22Rv1 (cell line): ENCODE results near the gene GABRR2.
"Not testable (repeated sequence)": the region's sequence is repeated elsewhere in the genome, so short reads cannot be mapped to it uniquely, and the experiment has no call there.

Experiments
- H3K27ac ChIP-seq: fragments of 450-650 bp; 2 replicates; pipeline ENCODE4 v1.5.1; 2017
- ZFX ChIP-seq: fragments of 450-650 bp; IDR thresholded peaks from 2 replicates; pipeline ENCODE4 v1.6.1; 2017; ENCODE audit warnings: antibody characterized with exemption, borderline replicate concordance
- TF ChIP-seq, protein P1 (sequence below): fragments of 450-650 bp; IDR thresholded peaks from 2 replicates; pipeline ENCODE4 v1.5.1; 2017; ENCODE audit warnings: mild to moderate bottlenecking

GABRR2 gene

DNA sequence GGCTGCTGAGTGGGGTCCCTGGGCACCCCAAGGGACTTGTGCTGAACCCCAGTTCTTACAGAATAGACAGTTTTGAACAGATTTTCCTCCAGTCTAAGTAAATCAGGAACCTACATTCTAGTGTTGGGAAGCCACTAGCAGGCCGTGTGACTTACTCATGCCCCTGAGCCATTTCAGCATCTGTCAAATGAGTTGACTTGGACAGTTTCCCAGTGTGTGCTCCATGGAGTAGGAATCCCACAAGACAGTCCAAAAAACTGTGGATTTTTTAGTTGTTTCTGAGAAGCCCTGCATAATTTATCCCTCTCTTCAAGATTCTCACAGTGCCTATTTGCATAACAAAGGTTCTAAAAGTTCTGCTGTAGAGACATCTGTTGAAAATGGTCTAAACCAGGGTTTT lies 2.1 kb downstream of the GABRR2 start:
- TF ChIP-seq ZFX, result no peak
- TF ChIP-seq, protein P1, sequence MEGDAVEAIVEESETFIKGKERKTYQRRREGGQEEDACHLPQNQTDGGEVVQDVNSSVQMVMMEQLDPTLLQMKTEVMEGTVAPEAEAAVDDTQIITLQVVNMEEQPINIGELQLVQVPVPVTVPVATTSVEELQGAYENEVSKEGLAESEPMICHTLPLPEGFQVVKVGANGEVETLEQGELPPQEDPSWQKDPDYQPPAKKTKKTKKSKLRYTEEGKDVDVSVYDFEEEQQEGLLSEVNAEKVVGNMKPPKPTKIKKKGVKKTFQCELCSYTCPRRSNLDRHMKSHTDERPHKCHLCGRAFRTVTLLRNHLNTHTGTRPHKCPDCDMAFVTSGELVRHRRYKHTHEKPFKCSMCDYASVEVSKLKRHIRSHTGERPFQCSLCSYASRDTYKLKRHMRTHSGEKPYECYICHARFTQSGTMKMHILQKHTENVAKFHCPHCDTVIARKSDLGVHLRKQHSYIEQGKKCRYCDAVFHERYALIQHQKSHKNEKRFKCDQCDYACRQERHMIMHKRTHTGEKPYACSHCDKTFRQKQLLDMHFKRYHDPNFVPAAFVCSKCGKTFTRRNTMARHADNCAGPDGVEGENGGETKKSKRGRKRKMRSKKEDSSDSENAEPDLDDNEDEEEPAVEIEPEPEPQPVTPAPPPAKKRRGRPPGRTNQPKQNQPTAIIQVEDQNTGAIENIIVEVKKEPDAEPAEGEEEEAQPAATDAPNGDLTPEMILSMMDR, result no peak
- H3K27ac ChIP-seq, result no peak overlapping the region

DNA sequence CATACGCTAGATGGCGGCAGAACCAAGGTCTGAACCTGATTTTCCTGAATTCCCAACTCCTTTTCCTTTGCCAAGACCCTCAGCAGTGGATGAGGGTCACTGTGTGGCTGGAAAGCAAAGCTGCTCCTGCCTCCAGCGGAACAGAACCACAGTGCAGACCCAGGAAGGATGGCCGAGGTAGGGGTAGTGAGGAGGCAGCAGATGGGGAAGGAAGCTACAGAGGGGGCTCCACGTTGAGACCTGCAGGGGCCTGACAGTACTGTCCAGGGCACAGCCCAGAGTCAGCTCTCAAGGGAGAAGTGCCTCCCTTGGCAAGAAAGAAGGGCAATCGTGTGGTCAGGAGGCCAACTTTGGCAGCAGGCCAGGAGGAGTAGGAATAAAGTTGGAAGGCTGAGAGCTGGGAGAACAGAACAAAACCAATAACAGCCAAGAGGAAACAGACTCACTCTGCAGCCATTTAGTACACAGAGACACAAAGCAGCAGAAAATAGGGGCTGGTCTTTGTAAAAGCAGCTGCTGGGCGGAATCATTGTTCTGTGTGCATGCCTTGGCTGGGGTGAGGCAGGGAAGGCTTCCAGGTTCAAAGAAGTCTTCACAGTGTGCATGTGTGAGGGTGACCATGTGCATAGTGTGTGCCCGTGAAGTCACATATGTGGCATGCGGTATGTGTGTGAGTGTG lies 3.1 kb downstream of the GABRR2 start:
- H3K27ac ChIP-seq, result no peak overlapping the region

GRCh38 chr6:89311530-89311852 lies 3.6 kb downstream of the GABRR2 start:
- TF ChIP-seq, protein P1, result no peak
- TF ChIP-seq ZFX, result no peak

More for the DNA sequence above, 3.1 kb downstream of the GABRR2 start:
- TF ChIP-seq ZFX, result no peak
- TF ChIP-seq, protein P1, result no peak

DNA sequence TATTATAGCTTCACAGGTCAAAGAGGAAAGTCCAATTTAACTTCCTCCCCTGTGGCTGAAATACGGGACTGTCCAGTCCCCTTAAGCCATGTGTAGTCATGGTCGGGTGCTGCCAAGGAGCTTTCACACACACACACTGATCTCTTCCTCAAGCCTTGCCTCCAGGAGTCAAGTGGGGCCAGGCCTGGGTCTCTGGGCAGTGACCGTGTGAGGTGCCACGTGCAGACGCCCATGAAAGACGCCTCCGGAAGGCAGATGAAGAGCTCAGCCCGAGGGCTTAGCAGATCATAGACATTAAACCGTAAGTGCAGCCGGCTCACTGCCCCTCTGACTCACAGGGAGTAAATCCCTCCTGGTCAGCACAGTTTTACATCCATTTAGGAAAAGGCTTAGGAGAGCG lies 4.2 kb downstream of the GABRR2 start:
- no peak overlapping the region for H3K27ac ChIP-seq
- no peak for TF ChIP-seq ZFX
- TF ChIP-seq, protein P1, result no peak

More at GRCh38 chr6:89311530-89311852, 3.6 kb downstream of the GABRR2 start:
- H3K27ac ChIP-seq, result no peak overlapping the region

DNA sequence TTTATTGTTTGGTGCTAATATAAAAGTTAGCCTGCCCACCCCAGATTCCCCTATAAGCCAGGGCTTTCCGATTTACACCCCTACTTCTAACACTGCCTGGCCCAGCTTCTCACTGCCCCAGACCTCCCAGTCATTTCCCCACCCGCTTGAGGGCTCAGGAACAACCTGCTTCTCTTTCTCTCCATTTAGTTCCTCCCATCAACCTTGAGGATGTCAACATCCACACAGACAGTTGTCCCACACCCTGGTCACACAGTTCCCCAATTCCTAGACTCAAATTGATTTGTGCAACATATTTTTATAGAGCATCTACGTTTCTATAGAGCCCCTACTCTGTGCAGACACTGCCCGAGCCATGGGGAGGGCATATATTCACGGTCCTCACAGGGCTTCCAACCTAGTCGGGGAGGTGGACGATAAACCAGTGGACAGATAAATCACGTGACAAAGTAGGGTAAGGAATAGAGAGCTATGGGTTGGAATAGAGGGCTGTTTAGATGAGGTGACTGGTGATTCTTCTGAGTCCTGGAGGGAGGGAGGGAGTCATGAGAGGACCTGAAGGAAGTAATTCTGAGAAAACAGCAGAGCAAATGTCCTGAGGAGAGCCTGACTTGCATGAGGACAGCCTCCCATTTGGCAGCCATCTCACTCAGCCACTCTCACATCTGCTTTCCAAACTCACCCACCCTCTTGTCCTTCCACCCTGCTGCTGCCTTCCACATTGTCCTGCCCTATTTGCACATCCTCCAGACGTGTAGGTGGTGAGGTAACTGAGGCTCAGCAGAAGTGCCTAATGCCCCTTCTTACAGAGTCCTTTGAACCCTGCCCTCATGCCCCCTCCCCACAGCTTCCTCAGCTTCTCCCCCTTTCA lies 6.3 kb downstream of the GABRR2 start:
- H3K27ac ChIP-seq, result no peak overlapping the region
- TF ChIP-seq, protein P1, result no peak
- TF ChIP-seq ZFX, result no peak

- H3K27ac ChIP-seq, result not testable (repeated sequence)
Measured at GRCh38 chr6:89304517-89304916, 10.6 kb downstream of the GABRR2 start.

GRCh38 chr6:89302936-89303335 lies 12.2 kb downstream of the GABRR2 start:
- H3K27ac ChIP-seq, result no peak overlapping the region
- TF ChIP-seq, protein P1, result no peak
- TF ChIP-seq ZFX, result no peak
